ENCODE data around the gene PTPRE.
A peak's percentile ranks its signal among the peaks of the same experiment; 100 is the strongest.

Gene PTPRE

GRCh38 chr10:128044961-128045832 is 138.3 kb downstream of the PTPRE start:
- DNase-seq (ENCODE audit: low read depth in 2 of 2), result no peak

- DNase-seq (ENCODE audit: low read depth in 2 of 2), result no peak
Observed at GRCh38 chr10:128045833-128046120, 138.9 kb downstream of the PTPRE start.

- DNase-seq (ENCODE audit: low read depth in 2 of 2), result no peak
Observed at GRCh38 chr10:128046156-128046952, 139.5 kb downstream of the PTPRE start.

GRCh38 chr10:128046953-128047290 is 140.0 kb downstream of the PTPRE start:
- no peak for DNase-seq (ENCODE audit: low read depth in 2 of 2)

- DNase-seq (ENCODE audit: low read depth in 2 of 2), result peak; percentile 71 to 80
Observed at GRCh38 chr10:128047351-128047750, 140.4 kb downstream of the PTPRE start.

- DNase-seq (ENCODE audit: low read depth in 2 of 2), result no peak
Observed at GRCh38 chr10:128047991-128048818, 141.3 kb downstream of the PTPRE start.

GRCh38 chr10:128048819-128049210 is 141.9 kb downstream of the PTPRE start:
- DNase-seq (ENCODE audit: low read depth in 2 of 2), result no peak

GRCh38 chr10:128049226-128050120 is 142.6 kb downstream of the PTPRE start:
- no peak for DNase-seq (ENCODE audit: low read depth in 2 of 2)

- DNase-seq (ENCODE audit: low read depth in 2 of 2), result no peak
Observed at GRCh38 chr10:128050121-128050516, 143.2 kb downstream of the PTPRE start.

- no peak for DNase-seq (ENCODE audit: low read depth in 2 of 2)
Observed at GRCh38 chr10:128050936-128051335, 144.0 kb downstream of the PTPRE start.

- DNase-seq (ENCODE audit: low read depth in 2 of 2), result no peak
Observed at GRCh38 chr10:128051548-128051947, 144.6 kb downstream of the PTPRE start.

GRCh38 chr10:128052696-128053095 is 145.8 kb downstream of the PTPRE start:
- no peak for DNase-seq (ENCODE audit: low read depth in 2 of 2)

- DNase-seq (ENCODE audit: low read depth in 2 of 2), result no peak
Observed at GRCh38 chr10:128053356-128053755, 146.5 kb downstream of the PTPRE start.

GRCh38 chr10:128054163-128054970 is 147.5 kb downstream of the PTPRE start:
- DNase-seq (ENCODE audit: low read depth in 2 of 2), result no peak

GRCh38 chr10:128055061-128055868 is 148.4 kb downstream of the PTPRE start:
- DNase-seq (ENCODE audit: low read depth in 2 of 2), result no peak

GRCh38 chr10:128056303-128057050 is 149.6 kb downstream of the PTPRE start:
- DNase-seq (ENCODE audit: low read depth in 2 of 2), result no peak

- DNase-seq (ENCODE audit: low read depth in 2 of 2), result no peak
Observed at GRCh38 chr10:128058106-128058749, 151.3 kb downstream of the PTPRE start.

GRCh38 chr10:128058750-128059134 is 151.8 kb downstream of the PTPRE start:
- no peak for DNase-seq (ENCODE audit: low read depth in 2 of 2)

Data from stimulated activated CD4-positive, alpha-beta T cell treated with anti-CD3 and anti-CD28 coated beads, Interleukin-4, amount 100 ng/mL, for 48 hours (primary cell).